ENCODE measurements around the gene ARHGEF28. TPM values are rescaled to one million over a fixed set of nuclear protein-coding genes. Genes with fewer than 3 reads are reported as not detected.

The ARHGEF28 gene
- total and polyA plus RNA-seq, 10 of the 15 experiments (the other 5 are each of a cell fraction or from before 2014, with no cell fraction given) = 0.10 to 0.72 (median 0.22) TPM; not detected in 2

DNA sequence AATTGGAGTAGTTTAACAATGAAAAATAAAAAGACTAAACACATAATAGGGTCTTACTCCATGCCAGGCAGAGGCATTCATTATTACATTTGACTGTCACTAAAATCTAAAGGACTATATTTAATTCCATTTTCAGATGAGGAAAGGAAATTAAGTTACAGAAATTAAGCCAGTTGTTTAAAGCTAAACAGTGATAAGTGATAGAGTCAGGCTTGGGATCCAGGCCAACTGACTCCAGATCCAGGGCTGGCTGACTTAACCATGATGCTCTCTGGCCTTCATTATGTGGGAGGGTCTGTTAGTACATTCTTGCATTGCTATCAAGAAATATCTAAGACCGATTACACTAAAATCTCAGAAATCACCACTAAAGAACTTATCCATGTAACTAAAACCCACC, 107.2 kb downstream of the ARHGEF28 start:
- Histone ChIP-seq H3K9ac (ENCODE audit: control insufficient read depth, insufficient read depth, low read length) (no peak overlapping the region), H3K9me3 (replicated peaks; ENCODE audit: control insufficient read depth, insufficient read depth, low read length) (no peaks in the 10 kb centered on the region), H2AFZ (ENCODE audit: control insufficient read depth, low read depth, low read length) (no peak overlapping the region), H3K4me2 (ENCODE audit: control insufficient read depth, insufficient read depth) (no peak overlapping the region), H4K20me1 (ENCODE audit: control insufficient read depth, insufficient read depth) (no peaks in the 10 kb centered on the region), H3K27ac (ENCODE audit: control insufficient read depth, insufficient read depth) (no peak overlapping the region), H3K36me3 (ENCODE audit: control insufficient read depth in 2 of 2, insufficient read depth in 2 of 2, low read length in 1 of 2) (no peaks in the 10 kb centered on the region), H3K79me2 (ENCODE audit: control insufficient read depth, insufficient read depth, low read length) (no peaks in the 10 kb centered on the region), H3K4me1 (ENCODE audit: control insufficient read depth, insufficient read depth, low read length) (no peaks in the 10 kb centered on the region), H3K4me3 (no peak overlapping the region), H3K27me3 (replicated peaks in 1 of 2; ENCODE audit: control insufficient read depth in 2 of 2, insufficient read depth in 2 of 2, low read length in 1 of 2) (no peaks in the 10 kb centered on the region)
- DNase-seq (ENCODE audit: low read depth, low spot score) = no peak
- RAD21 ChIA-PET (ENCODE audit: unreplicated experiment) = no interaction called here
- FAIRE-seq = no peak
- intact Hi-C loops (cut with micrococcal nuclease; ENCODE audit: unreplicated experiment) = no loop called here
- 80% methylated on average over 1 of the region's 1 CpG for WGBS (ENCODE audit: insufficient coverage, insufficient replicate concordance, low lambda C conversion rate, missing lambda C conversion rate)
- no peak for ATAC-seq
- POLR2A ChIA-PET = no interaction called here
- in situ Hi-C loops (cut with MboI) = no loop called here
- no TSS peak for BruUV-seq (replicated peaks)
- TF ChIP-seq MTA3 (IDR thresholded peaks at IDR 0.05; ENCODE audit: borderline replicate concordance, low read length) = no peak
- TF ChIP-seq SMAD1 (IDR thresholded peaks at IDR 0.05; ENCODE audit: low read depth, partially characterized antibody) = no peak
- no peak for TF ChIP-seq CBX3 (IDR thresholded peaks at IDR 0.05; ENCODE audit: borderline replicate concordance, low read depth)
- no peak for TF ChIP-seq GATAD2B (conservative IDR thresholded peaks at IDR 0.05; ENCODE audit: low read depth)
- TF ChIP-seq LARP7 (IDR thresholded peaks at IDR 0.05) = no peak
- no peak for TF ChIP-seq NRF1 (conservative IDR thresholded peaks at IDR 0.05; ENCODE audit: low read depth, low read length)
- no peak for TF ChIP-seq CHD2 (IDR thresholded peaks at IDR 0.05; ENCODE audit: borderline replicate concordance, low read depth, low read length)
- TF ChIP-seq WRNIP1 (IDR thresholded peaks at IDR 0.05; ENCODE audit: borderline replicate concordance, low read depth, low read length) = no peak
- SMC1A ChIA-PET (ENCODE audit: uncharacterized antibody, unreplicated experiment) = interaction anchor here (0.5 to 1.1 kb wide), 3 partner anchors 9 to 118 kb away, joined by 3 to 4 read pairs (median 3); no protein-coding TSS in a partner anchor
- CTCF ChIA-PET = interaction anchor here (1.3 kb wide), 1 partner anchor 40 kb away, joined by 3 read pairs; no protein-coding TSS in a partner anchor

All from GM12878 (cell line).